Endothelial cell of umbilical vein (primary cell): ENCODE data around the gene LRRC4B. TPM values are rescaled to one million over a fixed set of nuclear protein-coding genes. Genes with fewer than 3 reads are reported as not detected.

Experiments
- BruUV-seq: library from RNA; stranded (reverse); fragments of 400-500 nt; replicated peaks from 2 replicates; lab custom pipeline; 2021; lab: Mats Ljungman, UMichigan
- CTCF ChIA-PET: fragments of 300-600, 350-600 bp; sonication (Branson Sonifier 250); formaldehyde crosslinking; loops from one replicate; lab custom pipeline; 2021; ENCODE audit warnings: antibody characterized with exemption, inconsistent platforms; lab: Charles Lee
- POLR2A ChIA-PET: fragments of 300-600, 350-600 bp; sonication (Branson Sonifier 250); formaldehyde crosslinking; loops from one replicate; lab custom pipeline; 2021; ENCODE audit warnings: antibody characterized with exemption, inconsistent platforms; lab: Charles Lee
- DNase-seq: peaks from one replicate; pipeline ENCODE4 v3.0.0-alpha.2; 2011; ENCODE audit warnings: low read depth, low spot score
- FAIRE-seq: peaks from 2 replicates; lab custom pipeline; 2011; peaks lifted over from hg19 to GRCh38; lab: Jason Lieb, UNC
- H2AFZ ChIP-seq: 2 replicates; pipeline ENCODE4 v1.6.0; 2012; ENCODE audit warnings: low read depth, low read length, control low read depth, inconsistent platforms
- H3K27ac ChIP-seq: 2 replicates; pipeline ENCODE4 v1.5.1; 2011; ENCODE audit warnings: low read depth, mild to moderate bottlenecking, control low read depth, low read length, moderate library complexity; ENCODE audit not compliant: insufficient read depth
- H3K27me3 ChIP-seq, 2 experiments: 2 replicates each; pipeline versions ENCODE4 v1.6.0 to v1.6.1; 2011; ENCODE audit warnings: low read length in 2 of 2, mixed read lengths in 1 of 2; ENCODE audit not compliant: control insufficient read depth in 2 of 2, insufficient read depth in 2 of 2
- H3K36me3 ChIP-seq, 2 experiments: 2 replicates in 1 of 2; 3 replicates in 1 of 2; pipeline ENCODE4 v1.5.1; 2011; ENCODE audit warnings: low read length in 2 of 2, mild to moderate bottlenecking in 1 of 2, moderate library complexity in 1 of 2; ENCODE audit not compliant: control insufficient read depth in 2 of 2, insufficient read depth in 2 of 2; ENCODE audit errors: extremely low read depth in 1 of 2
- H3K4me1 ChIP-seq: 3 replicates; pipeline ENCODE4 v1.5.1; 2011; ENCODE audit warnings: mild to moderate bottlenecking, low read length; ENCODE audit not compliant: control insufficient read depth, insufficient read depth; ENCODE audit errors: extremely low read depth
- H3K4me2 ChIP-seq: 2 replicates; pipeline ENCODE4 v1.6.1; 2011; ENCODE audit warnings: low read length, control low read depth, mixed read lengths; ENCODE audit not compliant: insufficient read depth
- H3K4me3 ChIP-seq, 3 experiments: fragments of 200-600 bp in 1 of 3; sonication (generic), shearing (Covaris generic) in 1 of 3; replicated peaks in 1 of 3; 2 replicates each; pipeline ENCODE4 v1.5.1; 2011 to 2016; ENCODE audit warnings: control low read depth in 3 of 3, low read length in 3 of 3, mild to moderate bottlenecking in 2 of 3, inconsistent platforms in 1 of 3, low read depth in 1 of 3, moderate library complexity in 1 of 3; ENCODE audit not compliant: insufficient read depth in 1 of 3
- H3K79me2 ChIP-seq: 2 replicates; pipeline ENCODE4 v1.6.0; 2012; ENCODE audit warnings: low read length, inconsistent platforms; ENCODE audit not compliant: control insufficient read depth, insufficient read depth
- H3K9ac ChIP-seq: replicated peaks from 2 replicates; pipeline ENCODE3; 2011; ENCODE audit warnings: low read length, control low read depth; ENCODE audit not compliant: insufficient read depth; ENCODE audit errors: extremely low read depth
- H3K9me1 ChIP-seq: replicated peaks from 3 replicates; pipeline ENCODE4 v1.6.0; 2011; ENCODE audit warnings: mild to moderate bottlenecking, low read length; ENCODE audit not compliant: control insufficient read depth, insufficient read depth; ENCODE audit errors: extremely low read depth
- H3K9me3 ChIP-seq: replicated peaks from 2 replicates; pipeline ENCODE4 v1.5.1; 2012; ENCODE audit warnings: low read length, inconsistent platforms; ENCODE audit not compliant: control insufficient read depth, insufficient read depth
- H4K20me1 ChIP-seq: replicated peaks from 2 replicates; pipeline ENCODE3; 2011; ENCODE audit warnings: mild to moderate bottlenecking, low read length; ENCODE audit not compliant: control insufficient read depth, insufficient read depth; ENCODE audit errors: extremely low read depth
- CTCF ChIP-seq, 2 donors: IDR thresholded peaks; 1 replicate in 1 of 2; 2 replicates in 1 of 2; pipeline ENCODE4 v1.5.1; 2011; ENCODE audit warnings: low read length in 2 of 2, mild to moderate bottlenecking in 2 of 2, moderate library complexity in 2 of 2, control low read depth in 1 of 2, inconsistent platforms in 1 of 2, low read depth in 1 of 2; ENCODE audit not compliant: insufficient read depth in 1 of 2; ENCODE audit errors: extremely low read depth in 1 of 2
- EZH2 ChIP-seq: IDR thresholded peaks from 2 replicates; pipeline ENCODE4 v1.6.1; 2012; ENCODE audit warnings: borderline replicate concordance, low read depth, mild to moderate bottlenecking, moderate library complexity, low read length, inconsistent platforms; ENCODE audit not compliant: severe bottlenecking
- FOS ChIP-seq: IDR thresholded peaks from 2 replicates; pipeline ENCODE4 v1.6.1; 2011; ENCODE audit warnings: mild to moderate bottlenecking, low read length, moderate library complexity, borderline replicate concordance; ENCODE audit not compliant: insufficient read depth
- GATA2 ChIP-seq: IDR thresholded peaks from 2 replicates; pipeline ENCODE4 v1.7.0; 2011; ENCODE audit warnings: low read depth, mild to moderate bottlenecking, moderate library complexity, mixed read lengths, low read length; ENCODE audit not compliant: insufficient read length, insufficient read depth
- JUN ChIP-seq: IDR thresholded peaks from 2 replicates; pipeline ENCODE4 v1.6.1; 2011; ENCODE audit warnings: borderline replicate concordance, low read depth; ENCODE audit not compliant: insufficient read length, insufficient read depth
- MAX ChIP-seq: IDR thresholded peaks from 2 replicates; pipeline ENCODE4 v1.6.1; 2011; ENCODE audit not compliant: insufficient read depth, insufficient read length
- MYC ChIP-seq: IDR thresholded peaks from one replicate; pipeline ENCODE4 v1.6.1; 2011; ENCODE audit warnings: mild to moderate bottlenecking, low read depth, low read length
- POLR2A ChIP-seq: IDR thresholded peaks from 2 replicates; pipeline ENCODE4 v1.6.1; 2012; ENCODE audit warnings: low read depth, mild to moderate bottlenecking, control low read depth, low read length
- POLR2AphosphoS5 ChIP-seq: IDR thresholded peaks from 2 replicates; pipeline ENCODE4 v1.6.1; 2012; ENCODE audit warnings: low read depth, mild to moderate bottlenecking, control low read depth, low read length, moderate library complexity; ENCODE audit not compliant: insufficient read depth
- dilution Hi-C: fragments of 300-500 bp; cut with MboI; formaldehyde crosslinking; loops from one replicate; pipeline ENCODE4 v1.15.0; 2019; ENCODE audit warnings: low sequenced_read_pairs; ENCODE audit not compliant: extremely low pct_ligation_motif_present
- intact Hi-C: fragments of 100-400 bp; cut with micrococcal nuclease; formaldehyde crosslinking; loops from one replicate; pipeline ENCODE4 v1.10.0; 2022
- polyA plus RNA-seq, 4 experiments: library from polyadenylated mRNA; depleted of rRNA in 3 of 4; stranded (reverse) in 3 of 4; unstranded in 1 of 4; fragments of >200 nt; gene quantifications; 2 replicates each; pipeline versions ENCODE4 v1.2.1 to v1.2.3, GENCODE V29; 2011 to 2012; ENCODE audit warnings: missing spikeins in 1 of 4
- total RNA-seq: library from RNA; stranded (reverse); gene quantifications from 2 replicates; pipeline ENCODE4 v1.2.3, GENCODE V29; 2021

Gene LRRC4B
- total and polyA plus RNA-seq, 2 donors (not counting 3 experiments of a cell fraction or from before 2014, with no cell fraction given) = 0.08 TPM; not detected in 1

GRCh38 chr19:50518091-50519005 lies 49.9 kb downstream of the LRRC4B start:
- no peaks in the 10 kb centered on the region for H3K4me1 ChIP-seq
- H3K36me3 ChIP-seq = no peaks in the 10 kb centered on the region
- no peaks in the 10 kb centered on the region for H3K79me2 ChIP-seq
- TF ChIP-seq CTCF (IDR thresholded peaks at IDR 0.05; ENCODE audit: extremely low read depth in 1 of 2, insufficient read depth in 1 of 2, low read depth in 1 of 2, low read length in 2 of 2) = no peak
- TF ChIP-seq EZH2 = no peak
- TF ChIP-seq POLR2A = no peak
- no peak for TF ChIP-seq MYC
- TF ChIP-seq JUN = no peak
- no peak for TF ChIP-seq FOS
- no peak for TF ChIP-seq POLR2AphosphoS5
- TF ChIP-seq MAX = no peak
- TF ChIP-seq GATA2 = no peak
- no peaks in the 10 kb centered on the region for H3K9me3 ChIP-seq
- no peak overlapping the region for H3K9ac ChIP-seq
- no peak overlapping the region for H3K4me2 ChIP-seq
- intact Hi-C loops = no loop called here
- POLR2A ChIA-PET = no interaction called here
- H3K4me3 ChIP-seq = no peak overlapping the region
- H3K27me3 ChIP-seq = no peaks in the 10 kb centered on the region
- no peaks in the 10 kb centered on the region for H4K20me1 ChIP-seq
- CTCF ChIA-PET = interaction anchor here (1.2 to 1.3 kb wide), 2 partner anchors 11 to 19 kb away, joined by 4 to 6 read pairs; no protein-coding TSS in a partner anchor
- H2AFZ ChIP-seq = no peak overlapping the region
- DNase-seq (no peak), FAIRE-seq (no peak)
- no peak overlapping the region for H3K27ac ChIP-seq
- dilution Hi-C loops = no loop called here
- BruUV-seq = no TSS peak
- no peaks in the 10 kb centered on the region for H3K9me1 ChIP-seq
